Tibial artery (tissue), 4 donors: ENCODE results near the gene KAZN.

Experiments used
- DNase-seq, 2 donors: peaks; one replicate each; pipeline ENCODE4 v3.0.0-alpha.2; 2019
- H3K27ac ChIP-seq, 2 donors: fragments of 200-600 bp; sonication (generic) in 1 of 2; 1 replicate in 1 of 2; 2 replicates in 1 of 2; pipeline ENCODE4 v1.5.1; 2018 to 2019; ENCODE audit warnings: mild to moderate bottlenecking in 1 of 2
- H3K27me3 ChIP-seq, 2 donors: fragments of 200-600 bp; sonication (generic) in 1 of 2; one replicate each; pipeline versions ENCODE4 v1.5.1 to v1.6.0; 2016 to 2019
- H3K36me3 ChIP-seq, 3 donors: fragments of 200-600 bp; sonication (generic) in 2 of 3; one replicate each; pipeline ENCODE4 v1.5.1; 2016 to 2019; ENCODE audit warnings: mild to moderate bottlenecking in 2 of 3
- H3K4me1 ChIP-seq, 4 donors: fragments of 200-600 bp; sonication (generic) in 2 of 4; 1 replicate in 3 of 4; 2 replicates in 1 of 4; pipeline ENCODE4 v1.5.1; 2016 to 2019
- H3K4me3 ChIP-seq, 2 donors: fragments of 200-600 bp; sonication (generic) in 1 of 2; 1 replicate in 1 of 2; 2 replicates in 1 of 2; pipeline ENCODE4 v1.5.1; 2018 to 2019; ENCODE audit warnings: mild to moderate bottlenecking in 2 of 2
- H3K9me3 ChIP-seq, 3 donors: fragments of 200-600 bp; sonication (generic) in 1 of 3; one replicate each; pipeline ENCODE4 v1.5.1; 2016 to 2019
- CTCF ChIP-seq, 2 experiments: fragments of 200-600 bp in 1 of 2; fragments of 450-650 bp in 1 of 2; IDR thresholded peaks; one replicate each; pipeline ENCODE4 v1.5.1; 2017 to 2019; ENCODE audit warnings: antibody characterized with exemption in 2 of 2, mild to moderate bottlenecking in 1 of 2, moderate library complexity in 1 of 2
- intact Hi-C: fragments of 100-400 bp; cut with DNase I; formaldehyde crosslinking; loops from one replicate; pipeline ENCODE4 v1.15.0; 2023; ENCODE audit warnings: low total_unique reads

Gene KAZN

GRCh38 chr1:15120251-15120945, 521.9 kb downstream of the KAZN start:
- no peaks in the 10 kb centered on the region for H3K27me3 ChIP-seq
- no peak overlapping the region for H3K4me3 ChIP-seq
- no peaks in the 10 kb centered on the region for H3K36me3 ChIP-seq
- TF ChIP-seq CTCF (IDR thresholded peaks at IDR 0.05) = no peak
- intact Hi-C loops = no loop called here
- H3K9me3 ChIP-seq = no peaks in the 10 kb centered on the region
- DNase-seq = no peak
- no peak overlapping the region for H3K27ac ChIP-seq
- no peaks in the 10 kb centered on the region for H3K4me1 ChIP-seq

DNA sequence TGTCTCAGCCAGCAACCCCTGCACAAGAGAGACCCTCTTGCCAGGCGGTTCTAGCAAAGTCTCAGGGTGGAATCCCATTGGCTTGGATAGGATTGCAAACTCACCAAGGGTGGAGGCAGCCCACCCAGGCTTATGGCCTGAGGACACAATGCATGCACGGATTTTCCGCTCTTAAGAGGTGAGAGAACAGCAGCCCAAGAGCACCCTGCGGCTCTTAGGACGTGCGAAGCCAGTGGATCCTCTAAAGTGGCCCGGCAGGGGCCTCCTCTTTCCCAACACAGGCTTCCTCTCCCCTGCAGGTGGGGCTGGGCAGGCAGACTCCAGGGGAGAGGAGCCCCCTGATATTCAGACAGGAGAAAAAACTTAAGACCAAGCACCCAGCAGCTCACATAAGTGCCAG, 523.8 kb downstream of the KAZN start:
- Histone ChIP-seq H3K36me3 (no peaks in the 10 kb centered on the region), H3K9me3 (no peaks in the 10 kb centered on the region), H3K4me3 (no peak overlapping the region), H3K4me1 (no peaks in the 10 kb centered on the region), H3K27me3 (no peaks in the 10 kb centered on the region), H3K27ac (no peak overlapping the region)
- TF ChIP-seq CTCF (IDR thresholded peaks at IDR 0.05) = no peak
- DNase-seq = no peak
- intact Hi-C loops = no loop called here

DNA sequence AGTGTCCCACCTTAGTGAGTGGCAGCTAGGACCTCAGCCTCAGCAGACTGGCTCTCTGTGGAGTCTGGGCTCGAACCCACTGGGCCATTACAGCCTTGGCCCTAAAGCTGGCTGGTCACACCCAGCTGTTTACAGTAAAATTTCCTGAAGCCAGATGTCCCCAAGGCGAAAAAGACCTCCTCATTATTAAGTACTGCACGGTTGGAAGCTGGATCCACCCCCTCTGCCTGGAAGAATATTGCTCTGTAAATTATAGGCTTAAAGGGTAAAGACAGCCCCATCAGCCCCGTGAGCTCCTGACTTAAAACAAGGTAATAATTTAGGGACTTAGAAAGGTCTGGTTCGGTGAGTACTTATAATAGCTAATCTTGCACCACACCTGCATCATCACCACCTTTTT, 524.8 kb downstream of the KAZN start:
- H3K4me3 ChIP-seq = no peak overlapping the region
- no peak for DNase-seq
- H3K27ac ChIP-seq = no peak overlapping the region
- intact Hi-C loops = no loop called here
- no peaks in the 10 kb centered on the region for H3K4me1 ChIP-seq
- no peaks in the 10 kb centered on the region for H3K9me3 ChIP-seq
- no peaks in the 10 kb centered on the region for H3K36me3 ChIP-seq
- TF ChIP-seq CTCF (IDR thresholded peaks at IDR 0.05) = no peak
- H3K27me3 ChIP-seq = no peaks in the 10 kb centered on the region

- Histone ChIP-seq H3K27me3 (no peaks in the 10 kb centered on the region), H3K36me3 (no peaks in the 10 kb centered on the region), H3K27ac (no peak overlapping the region), H3K9me3 (no peaks in the 10 kb centered on the region), H3K4me3 (no peak overlapping the region), H3K4me1 (no peaks in the 10 kb centered on the region)
- TF ChIP-seq CTCF (IDR thresholded peaks at IDR 0.05) = no peak
- no peak for DNase-seq
- intact Hi-C loops = no loop called here
These were observed 525.4 kb downstream of the KAZN start for GRCh38 chr1:15123925-15124324.

DNA sequence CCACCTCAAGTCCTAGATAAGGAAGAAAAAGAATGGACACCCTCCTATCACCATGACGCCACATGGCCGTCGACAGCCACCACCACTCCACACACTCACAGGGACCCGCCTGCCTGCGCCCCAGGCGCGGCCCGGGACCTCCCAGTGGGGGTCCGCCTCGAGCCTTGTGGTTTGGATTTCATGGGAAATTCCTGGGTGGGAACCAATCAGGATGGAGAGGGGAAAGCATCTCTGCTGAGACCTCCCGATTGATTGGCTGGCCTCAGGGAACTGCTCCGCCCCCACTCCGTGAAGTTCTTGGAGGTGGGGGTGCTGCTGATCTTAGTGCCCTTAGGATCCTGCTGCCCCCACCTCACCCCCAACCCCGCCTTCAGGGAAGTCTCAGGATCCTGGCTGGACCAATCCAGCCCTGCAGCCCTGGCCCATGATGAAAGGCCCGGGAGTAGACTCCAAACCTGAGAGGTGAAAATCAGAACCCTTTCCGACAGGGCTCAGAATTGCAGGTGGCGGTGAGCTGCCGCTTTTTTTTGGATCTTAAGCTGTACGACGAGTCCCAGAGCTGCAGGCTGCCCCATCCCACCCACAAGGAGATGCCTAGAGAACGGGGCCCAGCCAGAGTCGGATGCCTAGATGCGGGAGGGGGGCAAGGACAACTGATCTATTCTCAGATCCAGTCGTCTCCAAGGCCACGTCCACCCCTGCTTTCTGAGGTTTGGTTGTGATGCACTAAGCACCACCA, 526.0 kb downstream of the KAZN start:
- intact Hi-C loops = loop anchor here (5.0 kb wide), 1 partner anchor 178 kb away; no protein-coding TSS in a partner anchor
- Histone ChIP-seq H3K4me1 (no peaks in the 10 kb centered on the region), H3K4me3 (no peak overlapping the region), H3K9me3 (peaks cover 0 to 1% (median under 1%) of the 10 kb centered on the region in 3 donors), H3K27me3 (no peaks in the 10 kb centered on the region), H3K27ac (no peak overlapping the region), H3K36me3 (no peaks in the 10 kb centered on the region)
- DNase-seq = no peak
- no peak for TF ChIP-seq CTCF (IDR thresholded peaks at IDR 0.05)
